B cell (primary cell): ENCODE results near the gene MID1. TPM values are rescaled to one million over a fixed set of nuclear protein-coding genes. Genes with fewer than 3 reads are reported as not detected.

Experiments used
- ATAC-seq: fragments of 200-7000 bp; cut with Tn5 transposase; one replicate; pipeline ENCODE4 v1.10.0; 2021; ENCODE audit warnings: low read depth, mild to moderate bottlenecking, moderate number of reproducible peaks, moderate library complexity
- CTCF ChIA-PET: fragments of 350-600 bp; sonication (Branson Sonifier 250); formaldehyde crosslinking; loops from one replicate; lab custom pipeline; 2021; ENCODE audit warnings: antibody characterized with exemption, inconsistent platforms; lab: Charles Lee
- POLR2A ChIA-PET: fragments of 350-600 bp; sonication (Branson Sonifier 250); formaldehyde crosslinking; loops from one replicate; lab custom pipeline; 2021; ENCODE audit warnings: antibody characterized with exemption; lab: Charles Lee
- DNase-seq: peaks from one replicate; pipeline ENCODE4 v3.0.0; 2013
- H2AFZ ChIP-seq: 2 replicates; pipeline ENCODE4 v1.6.1; 2012; ENCODE audit warnings: mild to moderate bottlenecking, low read depth, low read length; ENCODE audit not compliant: insufficient read depth, poor library complexity, severe bottlenecking
- H3K27ac ChIP-seq, 2 donors: 1 replicate in 1 of 2; 2 replicates in 1 of 2; pipeline ENCODE4 v1.5.1; 2012 to 2013; ENCODE audit warnings: low read length in 2 of 2, mild to moderate bottlenecking in 2 of 2, moderate library complexity in 1 of 2
- H3K27me3 ChIP-seq, 4 experiments: fragments of 200-600 bp in 1 of 4; sonication (generic) in 1 of 4; replicated peaks in 1 of 4; 1 replicate in 2 of 4; 2 replicates in 2 of 4; pipeline versions ENCODE4 v1.6.1 to v1.7.0; 2013 to 2016; ENCODE audit warnings: low read length in 3 of 4, mild to moderate bottlenecking in 2 of 4, mixed read lengths in 1 of 4, moderate library complexity in 1 of 4; ENCODE audit not compliant: insufficient read depth in 4 of 4, control insufficient read depth in 3 of 4; ENCODE audit errors: control extremely low read depth in 1 of 4
- H3K36me3 ChIP-seq, 2 experiments: replicated peaks in 1 of 2; 1 replicate in 1 of 2; 2 replicates in 1 of 2; pipeline versions ENCODE4 v1.6.1 to v1.7.1; 2013; ENCODE audit warnings: low read length in 1 of 2; ENCODE audit not compliant: insufficient read depth in 2 of 2, control insufficient read depth in 1 of 2; ENCODE audit errors: control extremely low read depth in 1 of 2, extremely low read depth in 1 of 2
- H3K4me1 ChIP-seq, 2 donors: fragments of 200-600 bp in 1 of 2; sonication (generic) in 1 of 2; 1 replicate in 1 of 2; 2 replicates in 1 of 2; pipeline versions ENCODE4 v1.5.1 to v1.6.1; 2013 to 2017; ENCODE audit warnings: low read length in 2 of 2; ENCODE audit not compliant: control insufficient read depth in 2 of 2, insufficient read depth in 2 of 2
- H3K4me2 ChIP-seq: replicated peaks from 2 replicates; pipeline ENCODE3; 2012; ENCODE audit warnings: mild to moderate bottlenecking, low read depth, low read length; ENCODE audit not compliant: poor library complexity, severe bottlenecking
- H3K4me3 ChIP-seq, 5 experiments: fragments of 200-600 bp in 1 of 5; sonication (generic) in 1 of 5; 1 replicate in 3 of 5; 2 replicates in 2 of 5; pipeline versions ENCODE4 v1.5.1 to v1.7.0; 2011 to 2016; ENCODE audit warnings: low read length in 4 of 5, mild to moderate bottlenecking in 4 of 5, low read depth in 2 of 5, control low read depth in 1 of 5, moderate library complexity in 1 of 5; ENCODE audit not compliant: insufficient read depth in 1 of 5; ENCODE audit errors: control extremely low read depth in 1 of 5, extremely low read depth in 1 of 5
- H3K79me2 ChIP-seq: fragments of 200-600 bp; sonication (generic); one replicate; pipeline ENCODE4 v1.6.0; 2016; ENCODE audit warnings: low read length; ENCODE audit not compliant: control insufficient read depth, insufficient read depth
- H3K9ac ChIP-seq: fragments of 200-600 bp; sonication (generic); 2 replicates; pipeline ENCODE4 v1.6.1; 2017; ENCODE audit warnings: mild to moderate bottlenecking, low read length, moderate library complexity
- H3K9me3 ChIP-seq, 3 donors: one replicate each; pipeline versions ENCODE4 v1.6.1 to v1.7.1; 2013; ENCODE audit warnings: low read length in 2 of 3; ENCODE audit not compliant: control insufficient read depth in 2 of 3, insufficient read depth in 1 of 3; ENCODE audit errors: control extremely low read depth in 1 of 3
- H4K20me1 ChIP-seq: 2 replicates; pipeline ENCODE4 v1.6.0; 2012; ENCODE audit warnings: mild to moderate bottlenecking, low read length; ENCODE audit not compliant: insufficient read depth, control insufficient read depth, poor library complexity, severe bottlenecking
- H3K27ac Mint-ChIP-seq: one replicate; pipeline ENCODE4 v1.8.0; 2021; ENCODE audit warnings: mixed read lengths
- H3K27me3 Mint-ChIP-seq: one replicate; pipeline ENCODE4 v1.8.0; 2021; ENCODE audit warnings: mixed read lengths
- H3K4me1 Mint-ChIP-seq: one replicate; pipeline ENCODE4 v1.8.0; 2021; ENCODE audit warnings: mixed read lengths
- H3K4me3 Mint-ChIP-seq: one replicate; pipeline ENCODE4 v1.8.0; 2021; ENCODE audit warnings: mixed read lengths
- H3K9me3 Mint-ChIP-seq: one replicate; pipeline ENCODE4 v1.8.0; 2022; ENCODE audit warnings: mixed read lengths; ENCODE audit not compliant: insufficient read depth
- EZH2 ChIP-seq: IDR thresholded peaks from 2 replicates; pipeline ENCODE4 v1.6.1; 2012; ENCODE audit warnings: borderline replicate concordance, low read depth, mild to moderate bottlenecking, moderate library complexity, low read length; ENCODE audit not compliant: insufficient read depth, poor library complexity, severe bottlenecking
- WGBS: methylation state at CpG from one replicate; pipeline ENCODE4 v1.1.5; 2013; ENCODE audit warnings: missing lambda C conversion rate; ENCODE audit not compliant: insufficient coverage; 5-methylcytosine and 5-hydroxymethylcytosine counted together
- intact Hi-C: fragments of 100-400 bp; cut with micrococcal nuclease; formaldehyde crosslinking; loops from one replicate; pipeline ENCODE4 v1.10.0; 2022
- polyA plus RNA-seq: library from polyadenylated mRNA; depleted of rRNA; stranded (reverse); fragments of >200 nt; gene quantifications from 2 replicates; pipeline ENCODE4 v1.2.3, GENCODE V29; 2012
- total RNA-seq, 2 donors: library from RNA; stranded (reverse); fragments of 120-200 nt in 1 of 2; gene quantifications; 1 replicate in 1 of 2; 2 replicates in 1 of 2; pipeline versions ENCODE4 v1.2.3 to v1.2.4, GENCODE V29; 2013 to 2022
- TF ChIP-seq, protein P1 (sequence below): fragments of 200-600 bp; IDR thresholded peaks from one replicate; pipeline ENCODE4 v1.8.0; 2022; ENCODE audit warnings: antibody characterized with exemption, mild to moderate bottlenecking

Gene MID1
- total and polyA plus RNA-seq, 2 donors (not counting 1 experiment from before 2014, with no cell fraction given) = 0.15 to 0.44 TPM

DNA sequence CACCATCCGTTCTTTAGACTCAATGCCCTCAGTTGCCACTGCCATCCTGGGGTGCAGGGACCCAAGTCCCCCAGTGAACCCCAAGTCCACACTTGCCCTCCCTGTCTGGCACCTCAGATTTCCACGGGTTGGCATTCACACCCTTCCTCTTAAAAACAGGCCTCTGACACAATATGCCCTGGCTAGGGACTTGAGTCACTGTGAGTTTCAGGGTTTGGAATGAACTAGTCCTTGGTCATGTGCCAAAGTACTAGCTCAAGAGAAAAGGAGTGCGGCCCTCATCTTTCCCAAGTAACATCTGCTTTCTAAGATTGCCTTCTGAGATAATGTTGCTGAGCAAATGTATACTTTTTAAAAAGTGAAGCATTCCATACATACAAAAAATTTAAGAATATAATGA lies 134.0 kb downstream of the MID1 start:
- Mint-ChIP-seq H3K9me3 (no peaks in the 10 kb centered on the region), H3K4me3 (no peak overlapping the region), H3K27me3 (no peaks in the 10 kb centered on the region), H3K27ac (no peak overlapping the region), H3K4me1 (peaks cover 12% of the 10 kb centered on the region)
- Histone ChIP-seq H3K27ac (no peak overlapping the region), H3K4me3 (no peak overlapping the region), H3K9ac (no peak overlapping the region), H3K4me1 (peaks cover 7 to 8% of the 10 kb centered on the region in 2 donors), H3K79me2 (no peaks in the 10 kb centered on the region), H3K4me2 (no peak overlapping the region), H3K36me3 (no peaks in the 10 kb centered on the region), H4K20me1 (no peaks in the 10 kb centered on the region), H3K9me3 (no peaks in the 10 kb centered on the region), H3K27me3 (no peaks in the 10 kb centered on the region), H2AFZ (no peak overlapping the region)
- TF ChIP-seq, protein P1, sequence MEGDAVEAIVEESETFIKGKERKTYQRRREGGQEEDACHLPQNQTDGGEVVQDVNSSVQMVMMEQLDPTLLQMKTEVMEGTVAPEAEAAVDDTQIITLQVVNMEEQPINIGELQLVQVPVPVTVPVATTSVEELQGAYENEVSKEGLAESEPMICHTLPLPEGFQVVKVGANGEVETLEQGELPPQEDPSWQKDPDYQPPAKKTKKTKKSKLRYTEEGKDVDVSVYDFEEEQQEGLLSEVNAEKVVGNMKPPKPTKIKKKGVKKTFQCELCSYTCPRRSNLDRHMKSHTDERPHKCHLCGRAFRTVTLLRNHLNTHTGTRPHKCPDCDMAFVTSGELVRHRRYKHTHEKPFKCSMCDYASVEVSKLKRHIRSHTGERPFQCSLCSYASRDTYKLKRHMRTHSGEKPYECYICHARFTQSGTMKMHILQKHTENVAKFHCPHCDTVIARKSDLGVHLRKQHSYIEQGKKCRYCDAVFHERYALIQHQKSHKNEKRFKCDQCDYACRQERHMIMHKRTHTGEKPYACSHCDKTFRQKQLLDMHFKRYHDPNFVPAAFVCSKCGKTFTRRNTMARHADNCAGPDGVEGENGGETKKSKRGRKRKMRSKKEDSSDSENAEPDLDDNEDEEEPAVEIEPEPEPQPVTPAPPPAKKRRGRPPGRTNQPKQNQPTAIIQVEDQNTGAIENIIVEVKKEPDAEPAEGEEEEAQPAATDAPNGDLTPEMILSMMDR = no peak
- intact Hi-C loops = no loop called here
- 100% methylated on average over 1 of the region's 3 CpGs for WGBS
- ChIA-PET POLR2A (no interaction called here), CTCF (no interaction called here)
- no peak for ATAC-seq
- DNase-seq = no peak

DNA sequence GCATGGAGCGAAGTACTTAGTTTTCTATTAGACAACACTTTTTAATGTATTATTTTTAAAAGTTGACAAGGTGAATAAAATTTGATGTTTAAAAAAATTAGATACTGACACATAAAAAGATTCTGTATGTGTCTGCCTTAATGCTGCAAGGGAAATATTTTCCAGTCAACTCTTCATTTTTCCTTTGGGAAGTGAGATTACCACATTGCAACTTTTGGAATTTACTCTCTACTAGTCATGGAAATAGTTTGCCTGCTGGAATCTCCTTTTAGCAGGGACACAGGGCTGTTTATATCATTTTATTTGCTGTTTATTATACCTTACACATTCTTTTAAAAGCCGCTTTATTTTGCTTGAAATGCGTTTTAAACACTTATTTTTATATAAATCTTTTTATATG lies 135.1 kb downstream of the MID1 start:
- no peaks in the 10 kb centered on the region for H3K79me2 ChIP-seq
- H3K4me2 ChIP-seq = no peak overlapping the region
- H3K27ac ChIP-seq = no peak overlapping the region
- H4K20me1 ChIP-seq = no peaks in the 10 kb centered on the region
- Mint-ChIP-seq H3K4me1 (peaks cover 12% of the 10 kb centered on the region), H3K27me3 (no peaks in the 10 kb centered on the region), H3K27ac (no peak overlapping the region), H3K9me3 (no peaks in the 10 kb centered on the region), H3K4me3 (no peak overlapping the region)
- POLR2A ChIA-PET = no interaction called here
- intact Hi-C loops = no loop called here
- H3K27me3 ChIP-seq = no peaks in the 10 kb centered on the region
- TF ChIP-seq, protein P1 = no peak
- TF ChIP-seq EZH2 = no peak
- no peak overlapping the region for H3K4me3 ChIP-seq
- DNase-seq (no peak), ATAC-seq (no peak)
- no peaks in the 10 kb centered on the region for H3K36me3 ChIP-seq
- no peak overlapping the region for H3K9ac ChIP-seq
- no CpG with 5 or more reads among the region's 3 CpGs for WGBS
- CTCF ChIA-PET = no interaction called here
- H3K4me1 ChIP-seq = peaks cover 7 to 8% of the 10 kb centered on the region in 2 donors
- no peak overlapping the region for H2AFZ ChIP-seq
- H3K9me3 ChIP-seq = no peaks in the 10 kb centered on the region
